ENCODE data around the gene SERF2. TPM values are rescaled to one million over a fixed set of nuclear protein-coding genes. Genes with fewer than 3 reads are reported as not detected.

Gene SERF2
- total and polyA plus RNA-seq, 2 of the 13 experiments (the other 11 are each of a cell fraction or from before 2014, with no cell fraction given), result 811 to 1,257 TPM

GRCh38 chr15:43800286-43801141, 8.4 kb downstream of the SERF2 start, which contains the start of gene HYPK (continued):
- TF ChIP-seq ATF4 (CRISPR knock-in tag; IDR thresholded peaks at IDR 0.05) (peak in 1 of 2 experiments; percentile 45; a peak in 1 of 4 replicates), NRL (CRISPR knock-in tag; IDR thresholded peaks at IDR 0.05; ENCODE audit: borderline replicate concordance) (peak; percentile 95), NPAS2 (CRISPR knock-in tag; IDR thresholded peaks at IDR 0.05; ENCODE audit: borderline replicate concordance) (no peak), ZSCAN9 (CRISPR knock-in tag; IDR thresholded peaks at IDR 0.05; ENCODE audit: borderline replicate concordance) (0 out of 2 replicates have a peak, but pooled peaks have one; percentile 27), SP140L (CRISPR knock-in tag; IDR thresholded peaks at IDR 0.05; ENCODE audit: borderline replicate concordance) (0 out of 2 replicates have a peak, but pooled peaks have one; percentile 31), SATB2 (CRISPR knock-in tag; IDR thresholded peaks at IDR 0.05) (no peak), CBX1 (IDR thresholded peaks at IDR 0.05; ENCODE audit: low read depth) (no peak), AKNA (CRISPR knock-in tag; IDR thresholded peaks at IDR 0.05; ENCODE audit: borderline replicate concordance) (no peak), ZMAT3 (CRISPR knock-in tag; conservative IDR thresholded peaks at IDR 0.05) (0 out of 2 replicates have a peak, but pooled peaks have one; percentile 57), CREB1 (IDR thresholded peaks at IDR 0.05) (peak; percentile 44; the same call in 1 of the 2 replicates), CREB1 (CRISPR knock-in tag; IDR thresholded peaks at IDR 0.05) (peak; percentile 73), MYNN (CRISPR knock-in tag; IDR thresholded peaks at IDR 0.05; ENCODE audit: low read depth) (peak; percentile 53; the same call in 1 of the 2 replicates), CENPX (CRISPR knock-in tag; IDR thresholded peaks at IDR 0.05) (no peak), ATF2 (CRISPR knock-in tag; IDR thresholded peaks at IDR 0.05) (0 out of 2 replicates have a peak, but pooled peaks have one; percentile 14), BRF2 (CRISPR knock-in tag; IDR thresholded peaks at IDR 0.05) (no peak), ZNF24 (IDR thresholded peaks at IDR 0.05) (no peak), JUN (CRISPR knock-in tag; IDR thresholded peaks at IDR 0.05) (no peak), SNAPC2 (CRISPR knock-in tag; IDR thresholded peaks at IDR 0.05) (peak; percentile 37; the same call in 1 of the 2 replicates), ZNF468 (CRISPR knock-in tag; IDR thresholded peaks at IDR 0.05) (0 out of 2 replicates have a peak, but pooled peaks have one; percentile 1), ATAD3A (CRISPR knock-in tag; IDR thresholded peaks at IDR 0.05) (0 out of 2 replicates have a peak, but pooled peaks have one; percentile 33), FOXA3 (CRISPR knock-in tag; IDR thresholded peaks at IDR 0.05) (0 out of 2 replicates have a peak, but pooled peaks have one; percentile 19), ZNF780A (CRISPR knock-in tag; IDR thresholded peaks at IDR 0.05) (no peak)

Data from HepG2 (cell line).